RWPE2 (cell line): ENCODE measurements around the gene EP400.

Source experiments
- ATAC-seq: fragments of 200-7000 bp; cut with Tn5 transposase; 3 replicates; pipeline ENCODE4 v1.9.1; 2021; ENCODE audit warnings: low read depth
- DNase-seq: peaks from one replicate; pipeline ENCODE4 v3.0.0-alpha.2; 2020; ENCODE audit warnings: low spot score
- H3K27ac ChIP-seq: fragments of 450-650 bp; 2 replicates; pipeline ENCODE4 v1.5.1; 2017; ENCODE audit warnings: mild to moderate bottlenecking; ENCODE audit not compliant: poor library complexity, severe bottlenecking
- H3K27me3 ChIP-seq: fragments of 250-450 bp; sonication (Bioruptor Pico); 2 replicates; pipeline ENCODE4 v1.5.1; 2021; ENCODE audit warnings: mild to moderate bottlenecking, moderate library complexity; ENCODE audit not compliant: insufficient read depth, poor library complexity, severe bottlenecking
- H3K36me3 ChIP-seq: fragments of 250-450 bp; sonication (Bioruptor Pico); 2 replicates; pipeline ENCODE4 v1.5.1; 2020; ENCODE audit warnings: low read depth, mild to moderate bottlenecking, moderate library complexity
- H3K4me1 ChIP-seq: fragments of 250-450 bp; sonication (Bioruptor Pico); 2 replicates; pipeline ENCODE4 v1.5.1; 2021; ENCODE audit warnings: mild to moderate bottlenecking, moderate library complexity; ENCODE audit not compliant: insufficient read depth, poor library complexity, severe bottlenecking
- H3K4me3 ChIP-seq: fragments of 250-450 bp; sonication (Bioruptor Pico); 2 replicates; pipeline ENCODE4 v1.5.1; 2021; ENCODE audit warnings: mild to moderate bottlenecking, moderate library complexity; ENCODE audit not compliant: severe bottlenecking
- H3K9me3 ChIP-seq: fragments of 250-450 bp; sonication (Bioruptor Pico); 2 replicates; pipeline ENCODE4 v1.5.1; 2021; ENCODE audit warnings: mild to moderate bottlenecking, moderate library complexity; ENCODE audit not compliant: severe bottlenecking
- CTCF ChIP-seq: fragments of 450-650 bp; IDR thresholded peaks from one replicate; pipeline ENCODE4 v1.5.1; 2017; ENCODE audit warnings: mild to moderate bottlenecking, moderate library complexity; ENCODE audit not compliant: poor library complexity, severe bottlenecking

The EP400 gene

GRCh38 chr12:132024758-132025157 lies 75.0 kb downstream of the EP400 start:
- Histone ChIP-seq H3K27ac (no peak overlapping the region), H3K9me3 (no peaks in the 10 kb centered on the region), H3K36me3 (peaks cover 78% of the 10 kb centered on the region), H3K4me1 (no peaks in the 10 kb centered on the region), H3K27me3 (no peaks in the 10 kb centered on the region), H3K4me3 (no peak overlapping the region)
- no peak for ATAC-seq
- no peak for TF ChIP-seq CTCF
- no peak for DNase-seq

GRCh38 chr12:132025526-132025925 lies 75.8 kb downstream of the EP400 start:
- Histone ChIP-seq H3K27ac (no peak overlapping the region), H3K36me3 (peaks cover 80% of the 10 kb centered on the region), H3K4me3 (no peak overlapping the region), H3K4me1 (no peaks in the 10 kb centered on the region), H3K9me3 (no peaks in the 10 kb centered on the region), H3K27me3 (no peaks in the 10 kb centered on the region)
- no peak for TF ChIP-seq CTCF
- no peak for DNase-seq
- ATAC-seq, result no peak

- no peak for ATAC-seq
- no peak for DNase-seq
- no peak for TF ChIP-seq CTCF
Observed at GRCh38 chr12:132026061-132026795, 76.5 kb downstream of the EP400 start.

GRCh38 chr12:132026796-132027500 lies 77.2 kb downstream of the EP400 start:
- Histone ChIP-seq H3K27ac (no peak overlapping the region), H3K27me3 (no peaks in the 10 kb centered on the region), H3K9me3 (no peaks in the 10 kb centered on the region), H3K36me3 (peaks cover 86% of the 10 kb centered on the region), H3K4me3 (no peak overlapping the region), H3K4me1 (no peaks in the 10 kb centered on the region)
- no peak for TF ChIP-seq CTCF
- DNase-seq, result no peak
- no peak for ATAC-seq

More at GRCh38 chr12:132026061-132026795, 76.5 kb downstream of the EP400 start:
- Histone ChIP-seq H3K4me3 (no peak overlapping the region), H3K9me3 (no peaks in the 10 kb centered on the region), H3K4me1 (no peaks in the 10 kb centered on the region), H3K27me3 (no peaks in the 10 kb centered on the region), H3K27ac (no peak overlapping the region), H3K36me3 (peaks cover 85% of the 10 kb centered on the region)

GRCh38 chr12:132027636-132028035 lies 77.9 kb downstream of the EP400 start:
- peaks cover 88% of the 10 kb centered on the region for H3K36me3 ChIP-seq

More at GRCh38 chr12:132027636-132028035, 77.9 kb downstream of the EP400 start:
- Histone ChIP-seq H3K9me3 (no peaks in the 10 kb centered on the region), H3K27me3 (no peaks in the 10 kb centered on the region), H3K4me1 (no peaks in the 10 kb centered on the region), H3K27ac (no peak overlapping the region), H3K4me3 (no peak overlapping the region)
- ATAC-seq (no peak), DNase-seq (no peak)
- no peak for TF ChIP-seq CTCF
